ENCODE data around the gene GRID2.

GRID2 gene

GRCh38 chr4:93263166-93263565, 959.4 kb downstream of the GRID2 start:
- Histone ChIP-seq H3K27ac (ENCODE audit: low read depth, low read length) (no peak overlapping the region), H3K18ac (ENCODE audit: low read length) (no peak overlapping the region), H3K4ac (ENCODE audit: low read depth, low read length) (no peak overlapping the region), H2BK12ac (ENCODE audit: low read length) (no peak overlapping the region), H2BK120ac (ENCODE audit: insufficient read depth, low read length, poor library complexity) (no peak overlapping the region), H3K23ac (ENCODE audit: low read length) (no peak overlapping the region), H3K4me3 (ENCODE audit: low read depth, low read length) (no peak overlapping the region), H3K9ac (ENCODE audit: low read length) (no peak overlapping the region), H3K79me2 (ENCODE audit: control insufficient read depth, insufficient read depth, low read length, poor library complexity) (no peaks in the 10 kb centered on the region), H3K36me3 (ENCODE audit: control insufficient read depth in 1 of 2, insufficient read depth in 2 of 2, low read length in 2 of 2) (no peaks in the 10 kb centered on the region), H3K9me3 (ENCODE audit: insufficient read depth, low read depth, low read length) (no peaks in the 10 kb centered on the region), H2AFZ (ENCODE audit: insufficient read depth, low read length, poor library complexity) (no peak overlapping the region), H3K14ac (ENCODE audit: low read length) (no peak overlapping the region), H4K91ac (ENCODE audit: low read depth, low read length) (no peak overlapping the region), H3K4me2 (ENCODE audit: low read length) (no peak overlapping the region), H3K79me1 (ENCODE audit: low read length) (no peaks in the 10 kb centered on the region), H2AK5ac (ENCODE audit: low read length) (no peak overlapping the region), H3K4me1 (ENCODE audit: control insufficient read depth in 1 of 2, insufficient read depth in 2 of 2, low read length in 2 of 2) (no peaks in the 10 kb centered on the region), H2BK5ac (ENCODE audit: low read depth, low read length, poor library complexity) (no peak overlapping the region), H3K27me3 (ENCODE audit: insufficient read depth, low read length) (no peaks in the 10 kb centered on the region), H4K12ac (ENCODE audit: low read depth, low read length) (no peak overlapping the region), H4K8ac (ENCODE audit: low read depth, low read length) (no peak overlapping the region)
- peak in 1 of 2 donors; percentile 10 for DNase-seq
- WGBS (ENCODE audit: extremely low coverage, insufficient coverage, insufficient read length), result no CpG with 5 or more reads among the region's 1 CpG

- Histone ChIP-seq H2BK12ac (ENCODE audit: low read length) (no peak overlapping the region), H2BK5ac (ENCODE audit: low read depth, low read length, poor library complexity) (no peak overlapping the region), H2BK120ac (ENCODE audit: insufficient read depth, low read length, poor library complexity) (no peak overlapping the region), H3K4me1 (ENCODE audit: control insufficient read depth in 1 of 2, insufficient read depth in 2 of 2, low read length in 2 of 2) (no peaks in the 10 kb centered on the region), H3K27ac (ENCODE audit: low read depth, low read length) (no peak overlapping the region), H3K4me2 (ENCODE audit: low read length) (no peak overlapping the region), H3K9me3 (ENCODE audit: insufficient read depth, low read depth, low read length) (no peaks in the 10 kb centered on the region), H3K4me3 (ENCODE audit: low read depth, low read length) (no peak overlapping the region), H4K91ac (ENCODE audit: low read depth, low read length) (no peak overlapping the region), H3K9ac (ENCODE audit: low read length) (no peak overlapping the region), H4K8ac (ENCODE audit: low read depth, low read length) (no peak overlapping the region), H4K12ac (ENCODE audit: low read depth, low read length) (no peak overlapping the region), H2AFZ (ENCODE audit: insufficient read depth, low read length, poor library complexity) (no peak overlapping the region), H3K36me3 (ENCODE audit: control insufficient read depth in 1 of 2, insufficient read depth in 2 of 2, low read length in 2 of 2) (no peaks in the 10 kb centered on the region), H3K4ac (ENCODE audit: low read depth, low read length) (no peak overlapping the region), H3K18ac (ENCODE audit: low read length) (no peak overlapping the region), H3K14ac (ENCODE audit: low read length) (no peak overlapping the region), H3K79me2 (ENCODE audit: control insufficient read depth, insufficient read depth, low read length, poor library complexity) (no peaks in the 10 kb centered on the region), H3K27me3 (ENCODE audit: insufficient read depth, low read length) (no peaks in the 10 kb centered on the region), H2AK5ac (ENCODE audit: low read length) (no peak overlapping the region), H3K79me1 (ENCODE audit: low read length) (no peaks in the 10 kb centered on the region), H3K23ac (ENCODE audit: low read length) (no peak overlapping the region)
- no peak for DNase-seq
- no CpG with 5 or more reads among the region's 3 CpGs for WGBS (ENCODE audit: extremely low coverage, insufficient coverage, insufficient read length)
Observed at GRCh38 chr4:93267747-93268146, 964.0 kb downstream of the GRID2 start.

GRCh38 chr4:93285346-93285745, 981.6 kb downstream of the GRID2 start:
- no peaks in the 10 kb centered on the region for H3K4me1 ChIP-seq (ENCODE audit: control insufficient read depth in 1 of 2, insufficient read depth in 2 of 2, low read length in 2 of 2)
- H3K14ac ChIP-seq (ENCODE audit: low read length), result no peak overlapping the region
- no peak overlapping the region for H3K27ac ChIP-seq (ENCODE audit: low read depth, low read length)
- H3K9ac ChIP-seq (ENCODE audit: low read length), result no peak overlapping the region
- H2BK12ac ChIP-seq (ENCODE audit: low read length), result no peak overlapping the region
- no peaks in the 10 kb centered on the region for H3K79me1 ChIP-seq (ENCODE audit: low read length)
- H4K8ac ChIP-seq (ENCODE audit: low read depth, low read length), result no peak overlapping the region
- H2BK5ac ChIP-seq (ENCODE audit: low read depth, low read length, poor library complexity), result no peak overlapping the region
- H3K27me3 ChIP-seq (ENCODE audit: insufficient read depth, low read length), result no peaks in the 10 kb centered on the region
- no peak overlapping the region for H3K18ac ChIP-seq (ENCODE audit: low read length)
- H3K36me3 ChIP-seq (ENCODE audit: control insufficient read depth in 1 of 2, insufficient read depth in 2 of 2, low read length in 2 of 2), result no peaks in the 10 kb centered on the region
- no peak for DNase-seq
- H4K91ac ChIP-seq (ENCODE audit: low read depth, low read length), result no peak overlapping the region
- no peaks in the 10 kb centered on the region for H3K9me3 ChIP-seq (ENCODE audit: insufficient read depth, low read depth, low read length)
- no peaks in the 10 kb centered on the region for H3K79me2 ChIP-seq (ENCODE audit: control insufficient read depth, insufficient read depth, low read length, poor library complexity)
- H4K12ac ChIP-seq (ENCODE audit: low read depth, low read length), result no peak overlapping the region
- no peak overlapping the region for H3K4me3 ChIP-seq (ENCODE audit: low read depth, low read length)
- no peak overlapping the region for H3K4me2 ChIP-seq (ENCODE audit: low read length)
- H3K23ac ChIP-seq (ENCODE audit: low read length), result no peak overlapping the region
- no peak overlapping the region for H3K4ac ChIP-seq (ENCODE audit: low read depth, low read length)
- H2AFZ ChIP-seq (ENCODE audit: insufficient read depth, low read length, poor library complexity), result no peak overlapping the region
- no peak overlapping the region for H2AK5ac ChIP-seq (ENCODE audit: low read length)
- H2BK120ac ChIP-seq (ENCODE audit: insufficient read depth, low read length, poor library complexity), result no peak overlapping the region

- H3K14ac ChIP-seq (ENCODE audit: low read length), result no peak overlapping the region
- H3K4me3 ChIP-seq (ENCODE audit: low read depth, low read length), result no peak overlapping the region
- no peak overlapping the region for H3K4ac ChIP-seq (ENCODE audit: low read depth, low read length)
- no CpG with 5 or more reads among the region's 2 CpGs for WGBS (ENCODE audit: extremely low coverage, insufficient coverage, insufficient read length)
- H3K27me3 ChIP-seq (ENCODE audit: insufficient read depth, low read length), result no peaks in the 10 kb centered on the region
- H3K36me3 ChIP-seq (ENCODE audit: control insufficient read depth in 1 of 2, insufficient read depth in 2 of 2, low read length in 2 of 2), result no peaks in the 10 kb centered on the region
- no peak overlapping the region for H4K91ac ChIP-seq (ENCODE audit: low read depth, low read length)
- H3K4me1 ChIP-seq (ENCODE audit: control insufficient read depth in 1 of 2, insufficient read depth in 2 of 2, low read length in 2 of 2), result no peaks in the 10 kb centered on the region
- no peaks in the 10 kb centered on the region for H3K9me3 ChIP-seq (ENCODE audit: insufficient read depth, low read depth, low read length)
- no peak overlapping the region for H2BK12ac ChIP-seq (ENCODE audit: low read length)
- H2BK120ac ChIP-seq (ENCODE audit: insufficient read depth, low read length, poor library complexity), result no peak overlapping the region
- H3K23ac ChIP-seq (ENCODE audit: low read length), result no peak overlapping the region
- no peak overlapping the region for H3K27ac ChIP-seq (ENCODE audit: low read depth, low read length)
- no peak overlapping the region for H3K18ac ChIP-seq (ENCODE audit: low read length)
- H2BK5ac ChIP-seq (ENCODE audit: low read depth, low read length, poor library complexity), result no peak overlapping the region
- H3K9ac ChIP-seq (ENCODE audit: low read length), result no peak overlapping the region
- no peak overlapping the region for H2AFZ ChIP-seq (ENCODE audit: insufficient read depth, low read length, poor library complexity)
- H3K4me2 ChIP-seq (ENCODE audit: low read length), result no peak overlapping the region
- no peaks in the 10 kb centered on the region for H3K79me1 ChIP-seq (ENCODE audit: low read length)
- H4K8ac ChIP-seq (ENCODE audit: low read depth, low read length), result no peak overlapping the region
- H4K12ac ChIP-seq (ENCODE audit: low read depth, low read length), result no peak overlapping the region
- DNase-seq, result peak; percentile 57 to 73
- no peak overlapping the region for H2AK5ac ChIP-seq (ENCODE audit: low read length)
- no peaks in the 10 kb centered on the region for H3K79me2 ChIP-seq (ENCODE audit: control insufficient read depth, insufficient read depth, low read length, poor library complexity)
Observed at GRCh38 chr4:93289241-93289640, 985.5 kb downstream of the GRID2 start.

Measured in trophoblast cell (in vitro differentiated cells and primary cell).